Right lobe of liver (tissue), 4 donors: Measurements from ENCODE around the gene NTM.

Source experiments
- POLR2A ChIP-seq: fragments of 450-650 bp; IDR thresholded peaks from one replicate; pipeline ENCODE4 v1.6.1; 2017; ENCODE audit warnings: antibody characterized with exemption, mild to moderate bottlenecking
- TF ChIP-seq, protein P1 (sequence below), 4 donors: fragments of 200-600 bp in 3 of 4; fragments of 450-650 bp in 1 of 4; IDR thresholded peaks; one replicate each; pipeline versions ENCODE4 v1.5.1 to v1.8.0; 2016 to 2022; ENCODE audit warnings: antibody characterized with exemption in 4 of 4, mild to moderate bottlenecking in 2 of 4
- donor health status: DM: no; HTN: no; CAD: no.
- donor health status: DM: no; HTN: no; CAD: no.
- donor health status: DM: no; HTN: yes; CAD: no.

- TF ChIP-seq, protein P1, sequence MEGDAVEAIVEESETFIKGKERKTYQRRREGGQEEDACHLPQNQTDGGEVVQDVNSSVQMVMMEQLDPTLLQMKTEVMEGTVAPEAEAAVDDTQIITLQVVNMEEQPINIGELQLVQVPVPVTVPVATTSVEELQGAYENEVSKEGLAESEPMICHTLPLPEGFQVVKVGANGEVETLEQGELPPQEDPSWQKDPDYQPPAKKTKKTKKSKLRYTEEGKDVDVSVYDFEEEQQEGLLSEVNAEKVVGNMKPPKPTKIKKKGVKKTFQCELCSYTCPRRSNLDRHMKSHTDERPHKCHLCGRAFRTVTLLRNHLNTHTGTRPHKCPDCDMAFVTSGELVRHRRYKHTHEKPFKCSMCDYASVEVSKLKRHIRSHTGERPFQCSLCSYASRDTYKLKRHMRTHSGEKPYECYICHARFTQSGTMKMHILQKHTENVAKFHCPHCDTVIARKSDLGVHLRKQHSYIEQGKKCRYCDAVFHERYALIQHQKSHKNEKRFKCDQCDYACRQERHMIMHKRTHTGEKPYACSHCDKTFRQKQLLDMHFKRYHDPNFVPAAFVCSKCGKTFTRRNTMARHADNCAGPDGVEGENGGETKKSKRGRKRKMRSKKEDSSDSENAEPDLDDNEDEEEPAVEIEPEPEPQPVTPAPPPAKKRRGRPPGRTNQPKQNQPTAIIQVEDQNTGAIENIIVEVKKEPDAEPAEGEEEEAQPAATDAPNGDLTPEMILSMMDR (IDR thresholded peaks at IDR 0.05) = no peak
- no peak for TF ChIP-seq POLR2A
Measured at GRCh38 chr11:132351050-132351449, 980.6 kb downstream of the NTM start.
